ENCODE results near the gene MYOCD.

GRCh38 chr17:12693640-12694039 lies 27.9 kb downstream of the MYOCD start:
- TF ChIP-seq FOXJ3 (CRISPR knock-in tag; IDR thresholded peaks at IDR 0.05; ENCODE audit: borderline replicate concordance) (no peak), CTCF (CRISPR knock-in tag; IDR thresholded peaks at IDR 0.05) (no peak), THAP7 (CRISPR knock-in tag; IDR thresholded peaks at IDR 0.05) (no peak), NFE2L2 (IDR thresholded peaks at IDR 0.05; ENCODE audit: low read length) (no peak), RFXAP (CRISPR knock-in tag; IDR thresholded peaks at IDR 0.05; ENCODE audit: borderline replicate concordance) (no peak), ZBTB3 (CRISPR knock-in tag; IDR thresholded peaks at IDR 0.05; ENCODE audit: borderline replicate concordance, low read depth) (no peak), KLF11 (CRISPR knock-in tag; IDR thresholded peaks at IDR 0.05) (no peak), MAFK (conservative IDR thresholded peaks at IDR 0.05 in 1 of 2, IDR thresholded peaks at IDR 0.05 in 1 of 2; ENCODE audit: low read length in 2 of 2) (no peak), ZNF768 (CRISPR knock-in tag; IDR thresholded peaks at IDR 0.05) (no peak), KDM5A (IDR thresholded peaks at IDR 0.05; ENCODE audit: borderline replicate concordance, low read length) (no peak), JUNB (CRISPR knock-in tag; IDR thresholded peaks at IDR 0.05; ENCODE audit: borderline replicate concordance) (no peak), ZNF274 (CRISPR knock-in tag; IDR thresholded peaks at IDR 0.05) (no peak)

All from HepG2 (cell line).